HS-27A (cell line): ENCODE data around the gene INO80E.

Experiments used
- DNase-seq: peaks from one replicate; pipeline ENCODE4 v3.0.0-alpha.2; 2012; ENCODE audit warnings: low read depth, missing footprints

INO80E gene

DNA sequence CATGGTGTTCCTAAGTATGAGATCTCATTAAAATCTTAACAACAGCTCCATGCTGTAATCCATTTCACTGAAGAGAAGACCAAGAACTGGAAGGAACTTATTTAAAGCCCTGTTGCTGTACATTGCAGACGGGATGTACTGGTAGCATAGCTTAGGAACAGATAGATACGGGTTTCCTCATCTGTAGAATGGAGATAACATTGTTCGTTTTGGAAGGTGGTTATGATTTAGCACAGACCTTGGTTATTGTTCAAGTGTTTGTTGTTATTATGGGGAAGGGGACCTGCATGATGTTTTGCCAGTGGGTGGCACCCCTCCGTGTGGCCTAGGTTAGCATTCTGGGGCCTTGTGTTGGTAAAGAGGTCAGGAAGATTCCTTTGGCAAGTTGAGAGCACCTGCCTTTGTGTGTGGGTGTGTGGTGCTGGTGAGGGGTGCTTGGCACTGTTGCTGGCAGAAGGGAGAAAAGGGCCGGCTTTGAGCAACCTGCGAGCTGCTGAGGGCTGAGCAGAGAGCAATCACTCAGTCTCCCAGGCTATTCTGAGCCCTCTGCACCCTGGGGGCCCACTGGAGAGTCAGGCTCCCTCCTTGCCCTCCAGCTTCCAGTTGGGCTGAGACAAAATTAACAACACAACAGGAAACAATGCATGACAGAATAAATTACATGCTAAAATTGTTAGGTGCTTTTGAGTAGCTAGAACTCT is 20.1 kb upstream of the INO80E start:
- DNase-seq: no peak

DNA sequence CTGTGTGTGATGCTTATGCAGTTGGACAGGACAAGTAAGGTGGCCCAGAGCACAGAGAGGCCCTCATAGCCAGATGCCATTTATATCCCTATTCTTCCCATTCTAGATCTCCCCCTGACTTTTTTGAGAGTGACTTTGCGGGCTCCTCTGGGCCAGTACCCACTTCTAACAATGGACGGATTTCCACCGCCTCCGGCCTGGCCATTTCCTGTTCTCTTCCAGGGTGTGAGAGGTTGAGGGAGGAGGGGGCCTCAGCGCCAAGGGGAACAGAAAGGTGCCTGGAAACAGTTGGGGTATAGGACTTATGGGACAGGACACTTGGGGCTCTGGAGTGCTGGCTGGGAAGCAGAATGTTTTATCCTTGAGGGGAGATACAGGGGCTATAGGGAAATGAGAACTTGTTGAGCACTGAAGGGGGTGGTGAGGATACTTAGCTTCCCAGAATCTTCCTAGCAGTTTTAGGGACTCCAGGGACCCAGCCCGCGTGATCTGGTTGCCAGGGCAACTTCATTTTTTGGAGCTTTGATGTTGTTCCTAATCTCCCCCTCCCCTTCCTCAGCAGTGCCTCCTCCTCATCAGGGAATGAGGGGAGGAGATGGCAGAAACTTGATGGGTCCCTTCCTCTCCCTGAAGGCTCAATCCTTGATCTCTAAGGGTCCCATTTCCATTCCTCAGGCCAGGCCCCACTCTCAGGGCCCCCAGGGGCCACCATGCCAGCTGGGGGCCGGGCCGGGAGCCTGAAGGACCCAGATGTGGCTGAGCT is 18.8 kb upstream of the INO80E start:
- DNase-seq: no peak

DNA sequence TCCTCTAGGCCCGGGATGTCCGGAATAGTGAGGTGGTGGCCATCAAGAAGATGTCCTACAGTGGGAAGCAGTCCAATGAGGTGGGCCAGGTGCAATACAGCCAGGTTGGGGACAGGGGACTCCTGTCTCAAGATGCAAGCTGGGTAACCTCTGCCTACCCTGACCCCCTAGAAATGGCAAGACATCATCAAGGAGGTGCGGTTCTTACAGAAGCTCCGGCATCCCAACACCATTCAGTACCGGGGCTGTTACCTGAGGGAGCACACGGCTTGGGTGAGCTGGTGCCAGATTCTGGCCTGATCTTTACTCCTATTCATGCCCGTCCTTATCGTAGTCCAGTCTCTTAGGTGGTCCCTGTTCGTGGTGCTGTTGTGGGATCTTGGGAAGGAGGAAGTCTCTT is 18.0 kb upstream of the INO80E start:
- DNase-seq: no peak

DNA sequence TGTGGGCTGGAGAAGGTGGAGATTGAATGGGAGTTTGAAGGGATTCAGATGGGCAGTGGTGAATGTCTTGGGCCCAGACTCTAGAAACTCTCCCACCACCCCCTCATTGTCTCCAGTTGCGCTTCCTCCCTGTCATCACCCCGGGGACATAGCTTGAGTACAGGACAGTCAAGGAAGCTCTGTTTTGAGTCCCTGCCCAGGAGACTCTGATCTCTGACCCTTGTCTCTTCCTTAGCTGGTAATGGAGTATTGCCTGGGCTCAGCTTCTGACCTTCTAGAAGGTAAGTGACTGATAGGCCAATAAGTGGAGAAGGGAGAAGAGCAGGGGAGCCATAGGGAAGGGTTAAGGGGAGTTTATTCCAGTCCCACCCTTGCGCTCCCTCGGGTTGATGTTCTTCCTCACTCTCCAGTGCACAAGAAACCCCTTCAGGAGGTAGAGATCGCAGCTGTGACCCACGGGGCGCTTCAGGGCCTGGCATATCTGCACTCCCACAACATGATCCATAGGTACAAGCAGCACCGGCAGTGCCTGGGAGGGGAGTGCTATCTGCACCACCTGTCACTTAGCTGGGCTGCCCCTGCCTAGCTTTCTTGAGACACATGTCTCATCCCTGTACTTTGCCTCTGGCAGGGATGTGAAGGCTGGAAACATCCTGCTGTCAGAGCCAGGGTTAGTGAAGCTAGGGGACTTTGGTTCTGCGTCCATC is 17.3 kb upstream of the INO80E start:
- no peak for DNase-seq

DNA sequence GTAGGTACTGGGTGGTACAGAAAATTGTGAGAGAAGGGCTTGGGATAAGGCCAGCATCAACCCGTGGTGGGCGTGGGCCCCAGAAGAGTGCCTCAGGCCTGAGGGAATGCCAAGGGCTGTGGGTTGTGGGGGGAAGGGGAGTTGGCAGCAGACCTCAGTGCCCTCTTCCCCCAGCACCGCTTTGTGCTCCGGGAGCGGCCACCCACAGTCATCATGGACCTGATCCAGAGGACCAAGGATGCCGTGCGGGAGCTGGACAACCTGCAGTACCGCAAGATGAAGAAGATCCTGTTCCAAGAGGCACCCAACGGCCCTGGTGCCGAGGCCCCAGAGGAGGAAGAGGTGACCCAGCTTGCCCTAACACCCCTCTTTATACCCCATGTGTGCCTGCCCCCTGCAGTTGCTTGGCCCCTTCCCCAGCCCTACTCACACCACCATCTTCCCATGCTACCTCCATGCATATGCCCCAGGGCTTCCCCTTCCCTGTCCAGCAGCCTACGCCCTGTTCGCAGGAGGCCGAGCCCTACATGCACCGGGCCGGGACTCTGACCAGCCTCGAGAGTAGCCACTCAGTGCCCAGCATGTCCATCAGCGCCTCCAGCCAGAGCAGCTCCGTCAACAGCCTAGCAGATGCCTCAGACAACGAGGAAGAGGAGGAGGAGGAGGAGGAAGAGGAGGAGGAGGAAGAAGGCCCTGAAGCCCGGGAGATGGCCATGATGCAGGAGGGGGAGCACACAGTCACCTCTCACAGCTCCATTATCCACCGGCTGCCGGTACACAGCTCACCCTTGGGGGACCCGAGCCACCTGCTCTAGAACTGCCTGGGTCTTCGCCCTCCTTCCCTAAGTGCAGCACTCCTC is 13.3 kb upstream of the INO80E start:
- no peak for DNase-seq

DNA sequence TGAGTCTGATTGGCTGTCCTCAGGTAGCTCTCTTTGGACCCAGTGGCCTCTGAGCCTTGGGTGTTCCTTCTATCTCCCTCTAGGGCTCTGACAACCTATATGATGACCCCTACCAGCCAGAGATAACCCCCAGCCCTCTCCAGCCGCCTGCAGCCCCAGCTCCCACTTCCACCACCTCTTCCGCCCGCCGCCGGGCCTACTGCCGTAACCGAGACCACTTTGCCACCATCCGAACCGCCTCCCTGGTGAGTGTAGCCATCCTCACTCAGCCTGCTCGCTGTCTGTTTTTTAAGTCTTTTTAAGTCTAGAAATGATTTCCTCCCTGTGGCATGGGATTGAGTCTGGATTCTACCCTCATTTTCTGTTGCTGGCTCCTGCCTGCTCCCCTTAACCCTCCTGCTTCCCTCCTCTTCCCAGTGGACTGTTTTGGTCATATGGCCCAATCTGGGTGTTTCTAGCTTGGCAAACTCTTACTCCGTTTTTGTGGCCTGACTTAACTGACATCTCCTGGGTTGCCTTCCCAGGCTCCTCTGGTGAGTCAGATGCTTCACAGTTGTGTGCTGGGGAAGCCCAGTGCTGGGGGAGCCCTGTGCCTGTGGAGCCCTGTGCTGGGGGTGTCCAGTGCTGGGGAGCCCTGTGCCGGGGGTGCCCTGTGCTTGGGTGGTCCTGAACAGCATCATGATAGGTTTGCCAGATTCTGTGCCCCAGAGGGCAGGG is 12.5 kb upstream of the INO80E start:
- DNase-seq: no peak

DNA sequence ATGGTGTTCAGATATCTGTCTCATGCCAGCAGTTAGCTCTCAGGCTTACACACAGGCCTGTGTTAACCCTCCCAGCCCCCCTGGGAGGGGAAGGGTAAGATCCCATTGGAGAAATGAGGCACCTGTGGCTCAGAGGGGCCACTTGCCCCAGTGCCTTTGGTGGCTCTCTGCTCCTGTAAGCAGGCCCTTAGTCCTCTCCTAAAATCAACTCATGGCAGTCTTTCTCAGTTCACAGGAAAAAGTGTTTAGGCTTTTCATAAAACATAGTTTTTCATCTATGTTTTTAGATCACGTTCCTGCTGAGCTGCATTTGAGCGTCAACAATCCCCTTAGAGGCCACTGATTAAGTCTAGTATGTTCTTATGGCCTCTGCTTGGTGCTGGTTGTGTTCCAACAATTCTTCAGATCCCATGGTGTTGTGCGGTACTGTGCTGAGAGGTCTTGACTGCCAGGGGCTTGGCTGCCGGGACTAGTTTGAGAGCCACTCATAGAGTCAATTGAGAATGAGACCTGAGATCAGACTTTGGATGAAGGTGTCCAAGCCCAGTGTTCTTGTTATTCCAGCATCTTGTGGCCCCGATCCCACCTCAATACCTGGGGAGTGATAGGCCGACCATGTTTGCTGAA is 11.8 kb upstream of the INO80E start:
- DNase-seq: no peak

DNA sequence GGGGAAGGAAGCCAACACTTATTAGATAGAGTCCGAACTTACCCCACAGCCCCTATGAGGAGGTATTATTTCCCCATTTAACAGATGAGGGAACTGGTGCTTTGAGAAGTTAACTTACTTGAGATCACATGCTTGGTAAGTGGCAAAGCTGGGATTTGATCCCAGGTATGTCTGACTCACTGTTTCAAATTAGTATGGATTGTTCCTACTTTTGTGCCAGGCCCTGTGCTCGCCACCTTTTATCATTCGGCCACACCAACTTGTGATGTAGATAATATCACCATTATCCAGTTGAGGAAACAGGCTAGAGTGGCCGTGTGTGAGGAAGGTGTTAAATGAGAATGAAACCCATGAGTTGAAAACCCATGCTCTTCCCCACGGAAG is 11.3 kb upstream of the INO80E start:
- DNase-seq: no peak

DNA sequence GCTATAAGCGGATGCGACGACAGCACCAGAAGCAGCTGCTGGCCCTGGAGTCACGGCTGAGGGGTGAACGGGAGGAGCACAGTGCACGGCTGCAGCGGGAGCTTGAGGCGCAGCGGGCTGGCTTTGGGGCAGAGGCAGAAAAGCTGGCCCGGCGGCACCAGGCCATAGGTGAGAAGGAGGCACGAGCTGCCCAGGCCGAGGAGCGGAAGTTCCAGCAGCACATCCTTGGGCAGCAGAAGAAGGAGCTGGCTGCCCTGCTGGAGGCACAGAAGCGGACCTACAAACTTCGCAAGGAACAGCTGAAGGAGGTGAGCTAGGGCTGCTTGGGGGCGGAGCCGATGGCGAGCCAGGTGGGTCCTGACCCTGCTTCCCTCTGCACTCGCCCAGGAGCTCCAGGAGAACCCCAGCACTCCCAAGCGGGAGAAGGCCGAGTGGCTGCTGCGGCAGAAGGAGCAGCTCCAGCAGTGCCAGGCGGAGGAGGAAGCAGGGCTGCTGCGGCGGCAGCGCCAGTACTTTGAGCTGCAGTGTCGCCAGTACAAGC is 10.7 kb upstream of the INO80E start:
- DNase-seq: no peak

DNA sequence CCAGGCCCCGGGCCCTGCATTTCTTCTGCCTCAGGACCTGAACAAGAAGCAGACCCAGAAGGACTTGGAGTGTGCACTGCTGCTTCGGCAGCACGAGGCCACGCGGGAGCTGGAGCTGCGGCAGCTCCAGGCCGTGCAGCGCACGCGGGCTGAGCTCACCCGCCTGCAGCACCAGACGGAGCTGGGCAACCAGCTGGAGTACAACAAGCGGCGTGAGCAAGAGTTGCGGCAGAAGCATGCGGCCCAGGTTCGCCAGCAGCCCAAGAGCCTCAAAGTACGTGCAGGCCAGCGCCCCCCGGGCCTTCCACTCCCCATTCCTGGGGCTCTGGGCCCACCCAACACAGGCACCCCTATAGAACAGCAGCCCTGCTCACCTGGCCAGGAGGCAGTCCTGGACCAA is 9.8 kb upstream of the INO80E start:
- no peak for DNase-seq

DNA sequence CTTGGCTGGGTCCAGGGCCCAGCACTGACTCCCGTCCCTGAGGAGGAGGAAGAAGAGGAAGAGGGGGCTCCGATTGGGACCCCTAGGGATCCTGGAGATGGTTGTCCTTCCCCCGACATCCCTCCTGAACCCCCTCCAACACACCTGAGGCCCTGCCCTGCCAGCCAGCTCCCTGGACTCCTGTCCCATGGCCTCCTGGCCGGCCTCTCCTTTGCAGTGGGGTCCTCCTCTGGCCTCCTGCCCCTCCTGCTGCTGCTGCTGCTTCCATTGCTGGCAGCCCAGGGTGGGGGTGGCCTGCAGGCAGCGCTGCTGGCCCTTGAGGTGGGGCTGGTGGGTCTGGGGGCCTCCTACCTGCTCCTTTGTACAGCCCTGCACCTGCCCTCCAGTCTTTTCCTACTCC is 9.1 kb upstream of the INO80E start:
- DNase-seq: no peak

DNA sequence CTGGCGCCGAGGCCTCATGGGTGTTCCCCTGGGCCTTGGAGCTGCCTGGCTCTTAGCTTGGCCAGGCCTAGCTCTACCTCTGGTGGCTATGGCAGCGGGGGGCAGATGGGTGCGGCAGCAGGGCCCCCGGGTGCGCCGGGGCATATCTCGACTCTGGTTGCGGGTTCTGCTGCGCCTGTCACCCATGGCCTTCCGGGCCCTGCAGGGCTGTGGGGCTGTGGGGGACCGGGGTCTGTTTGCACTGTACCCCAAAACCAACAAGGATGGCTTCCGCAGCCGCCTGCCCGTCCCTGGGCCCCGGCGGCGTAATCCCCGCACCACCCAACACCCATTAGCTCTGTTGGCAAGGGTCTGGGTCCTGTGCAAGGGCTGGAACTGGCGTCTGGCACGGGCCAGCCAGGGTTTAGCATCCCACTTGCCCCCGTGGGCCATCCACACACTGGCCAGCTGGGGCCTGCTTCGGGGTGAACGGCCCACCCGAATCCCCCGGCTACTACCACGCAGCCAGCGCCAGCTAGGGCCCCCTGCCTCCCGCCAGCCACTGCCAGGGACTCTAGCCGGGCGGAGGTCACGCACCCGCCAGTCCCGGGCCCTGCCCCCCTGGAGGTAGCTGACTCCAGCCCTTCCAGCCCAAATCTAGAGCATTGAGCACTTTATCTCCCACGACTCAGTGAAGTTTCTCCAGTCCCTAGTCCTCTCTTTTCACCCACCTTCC is 8.5 kb upstream of the INO80E start:
- no peak for DNase-seq

DNA sequence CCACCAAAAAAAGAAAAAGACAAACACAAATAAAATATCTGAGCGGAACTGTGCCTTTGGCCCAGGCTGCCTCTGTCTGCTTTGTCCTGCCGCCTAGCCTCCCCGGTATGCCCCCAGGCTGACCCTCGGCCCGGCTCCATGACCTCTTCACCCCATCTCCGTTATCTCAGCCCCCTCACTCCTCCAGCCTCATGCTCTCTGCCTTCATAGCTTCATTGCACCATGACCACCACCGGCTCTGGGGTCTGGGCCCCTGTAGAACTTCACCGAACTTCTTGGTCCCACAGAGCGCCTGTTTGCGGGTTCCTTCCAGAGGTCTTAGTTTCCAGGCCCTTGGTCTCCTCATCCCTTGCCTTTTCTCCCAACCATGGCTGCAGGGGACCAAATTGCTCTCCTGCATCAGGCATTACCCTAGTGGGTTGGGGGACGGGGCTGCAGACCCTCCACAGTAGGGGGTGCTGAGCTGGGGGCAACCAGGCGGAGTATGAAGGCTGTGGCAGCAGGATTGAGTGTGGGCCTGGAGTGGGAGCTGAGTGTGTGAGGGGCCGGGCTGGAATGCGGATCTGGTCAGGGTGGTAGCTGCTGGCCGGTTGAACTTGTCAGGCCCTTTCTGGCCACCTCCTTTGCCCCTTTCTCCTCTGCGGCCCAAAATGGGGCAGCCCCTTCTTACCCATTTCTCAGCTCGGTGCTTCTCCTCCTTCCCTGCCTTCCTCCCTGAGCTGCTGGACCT is 7.5 kb upstream of the INO80E start:
- DNase-seq: no peak

DNA sequence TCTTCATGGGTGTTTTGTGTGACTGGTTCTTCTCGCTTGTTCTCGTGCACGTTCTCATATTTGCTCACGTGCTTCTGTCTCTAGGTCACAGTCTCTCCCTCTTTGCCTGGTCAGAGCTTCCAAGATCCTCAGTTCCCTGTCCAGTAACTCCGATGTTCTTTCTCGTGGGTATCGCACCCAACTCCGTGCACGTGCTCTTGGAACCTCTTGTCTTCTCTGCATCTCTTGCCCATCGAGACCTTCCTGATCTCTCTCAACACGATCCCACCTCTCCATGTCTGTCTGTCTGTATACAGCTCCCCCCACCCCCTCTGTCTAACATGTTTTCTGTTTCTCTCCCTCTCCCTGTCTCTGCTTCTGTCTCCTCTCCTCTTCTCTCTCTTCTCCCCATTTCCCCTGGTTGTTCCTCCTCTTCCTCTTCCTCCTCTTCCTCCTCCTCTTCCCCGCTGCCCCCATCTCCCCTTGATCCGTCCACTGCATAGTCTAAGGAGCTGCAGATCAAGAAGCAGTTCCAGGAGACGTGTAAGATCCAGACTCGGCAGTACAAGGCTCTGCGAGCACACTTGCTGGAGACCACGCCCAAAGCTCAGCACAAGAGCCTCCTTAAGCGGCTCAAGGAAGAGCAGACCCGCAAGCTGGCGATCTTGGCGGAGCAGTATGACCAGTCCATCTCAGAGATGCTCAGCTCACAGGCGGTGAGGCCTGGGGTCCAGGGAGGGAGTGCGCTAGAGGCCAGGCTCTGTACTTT is 6.8 kb upstream of the INO80E start:
- no peak for DNase-seq

DNA sequence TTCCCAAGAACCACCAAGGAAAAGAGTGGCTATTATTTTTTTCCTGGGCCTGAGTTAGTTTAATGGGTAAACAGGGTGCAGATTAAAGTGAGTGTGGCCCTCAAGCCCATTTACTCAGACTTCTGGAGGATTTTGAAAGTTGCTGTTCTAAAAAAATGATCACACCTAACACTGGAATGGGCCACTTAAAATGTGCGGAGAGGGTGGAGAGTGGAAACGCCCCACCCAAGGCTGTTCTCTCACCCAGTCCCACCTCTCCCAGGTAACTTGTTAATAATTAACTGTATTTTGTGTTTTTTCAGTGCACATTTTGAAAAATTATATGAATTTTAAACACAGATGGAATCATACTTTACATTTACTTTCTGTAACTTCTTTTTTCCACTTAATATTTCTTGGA is 6.0 kb upstream of the INO80E start:
- no peak for DNase-seq

DNA sequence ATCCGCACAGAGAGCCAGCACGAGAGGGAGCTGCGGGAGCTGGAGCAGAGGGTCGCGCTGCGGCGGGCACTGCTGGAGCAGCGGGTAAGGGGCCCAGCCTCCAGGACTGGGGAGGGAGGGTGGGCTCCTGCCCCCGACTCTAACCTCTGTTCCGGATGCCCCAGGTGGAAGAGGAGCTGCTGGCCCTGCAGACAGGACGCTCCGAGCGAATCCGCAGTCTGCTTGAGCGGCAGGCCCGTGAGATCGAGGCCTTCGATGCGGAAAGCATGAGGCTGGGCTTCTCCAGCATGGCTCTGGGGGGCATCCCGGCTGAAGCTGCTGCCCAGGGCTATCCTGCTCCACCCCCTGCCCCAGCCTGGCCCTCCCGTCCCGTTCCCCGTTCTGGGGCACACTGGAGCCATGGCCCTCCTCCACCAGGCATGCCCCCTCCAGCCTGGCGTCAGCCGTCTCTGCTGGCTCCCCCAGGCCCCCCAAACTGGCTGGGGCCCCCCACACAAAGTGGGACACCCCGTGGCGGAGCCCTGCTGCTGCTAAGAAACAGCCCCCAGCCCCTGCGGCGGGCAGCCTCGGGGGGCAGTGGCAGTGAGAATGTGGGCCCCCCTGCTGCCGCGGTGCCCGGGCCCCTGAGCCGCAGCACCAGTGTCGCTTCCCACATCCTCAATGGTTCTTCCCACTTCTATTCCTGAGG is 5.0 kb upstream of the INO80E start:
- no peak for DNase-seq

DNA sequence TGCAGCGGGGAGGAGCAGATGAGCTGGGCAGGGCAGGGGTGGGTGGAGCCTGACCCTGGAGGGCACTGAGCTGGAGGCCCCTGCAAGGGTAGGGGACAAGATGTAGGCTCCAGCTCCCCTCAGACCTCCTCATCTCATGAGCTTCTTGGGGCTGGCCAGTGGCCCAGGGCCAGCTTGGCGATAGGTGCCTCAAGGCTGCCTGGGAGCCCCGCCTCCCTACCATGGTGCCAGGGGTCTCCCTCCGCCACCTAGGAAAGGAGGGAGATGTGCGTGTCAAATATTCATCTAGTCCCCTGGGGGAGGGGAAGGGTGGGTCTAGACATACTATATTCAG is 4.5 kb upstream of the INO80E start:
- DNase-seq: no peak

DNA sequence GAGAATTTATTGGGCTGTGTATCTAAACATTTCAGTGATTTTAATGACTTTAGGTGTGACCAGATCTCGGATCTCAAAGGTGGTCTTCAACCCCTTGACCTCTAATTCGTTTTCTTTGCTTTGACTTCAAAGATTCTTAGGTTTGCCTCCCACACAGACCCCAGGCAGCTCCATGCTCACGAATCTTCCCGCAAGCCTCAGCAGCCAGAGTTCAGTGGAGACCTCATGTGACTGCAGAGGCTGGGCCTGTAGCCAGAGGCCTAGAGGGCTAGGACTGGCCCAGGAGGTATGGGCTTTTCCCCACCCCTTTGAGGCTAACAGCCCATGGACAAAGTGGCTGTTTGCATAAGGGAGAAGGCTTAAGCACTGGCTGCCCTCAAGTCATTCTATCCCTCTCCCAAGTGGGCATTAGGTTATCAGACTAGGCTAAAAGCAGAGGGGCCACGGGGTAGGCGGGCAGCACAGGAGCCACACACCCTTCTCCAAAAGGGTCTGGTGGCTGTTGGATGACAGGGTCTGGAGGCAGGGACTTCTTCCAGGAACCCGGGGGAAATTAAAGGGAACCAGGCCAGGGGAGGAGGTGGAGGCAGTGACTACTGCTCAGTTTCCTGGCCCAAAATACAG is 3.6 kb upstream of the INO80E start:
- DNase-seq: no peak
